DMS53 treated with DMSO at 0.1 percent for 48 hours (cell line): ENCODE data around the gene SLC22A1.
"Not testable (repeated sequence)": the region's sequence is repeated elsewhere in the genome, so short reads cannot be mapped to it uniquely, and the experiment has no call there.

ENCODE experiments used
- DNase-seq: peaks from one replicate; lab custom pipeline; 2025; ENCODE audit not compliant: unreplicated experiment; lab: John Stamatoyannopoulos, UW

SLC22A1 gene

GRCh38 chr6:160093061-160093460, 28.6 kb upstream of the SLC22A1 start:
- DNase-seq = no peak

- DNase-seq = no peak
Observed at GRCh38 chr6:160093946-160094345, 27.7 kb upstream of the SLC22A1 start.

- no peak for DNase-seq
Observed at GRCh38 chr6:160095146-160095845, 26.3 kb upstream of the SLC22A1 start.

GRCh38 chr6:160101277-160102205, 20.1 kb upstream of the SLC22A1 start:
- no peak for DNase-seq

- no peak for DNase-seq
Observed at GRCh38 chr6:160102399-160102798, 19.2 kb upstream of the SLC22A1 start.

- no peak for DNase-seq
Observed at GRCh38 chr6:160102956-160103824, 18.4 kb upstream of the SLC22A1 start.

- DNase-seq = no peak
Observed at GRCh38 chr6:160103825-160104100, 17.9 kb upstream of the SLC22A1 start.

- no peak for DNase-seq
Observed at GRCh38 chr6:160104821-160105517, 16.6 kb upstream of the SLC22A1 start.

GRCh38 chr6:160106010-160106409, 15.6 kb upstream of the SLC22A1 start:
- DNase-seq = no peak

GRCh38 chr6:160106701-160107100, 14.9 kb upstream of the SLC22A1 start:
- DNase-seq = no peak

- DNase-seq = no peak
Observed at GRCh38 chr6:160108077-160108476, 13.5 kb upstream of the SLC22A1 start.

- no peak for DNase-seq
Observed at GRCh38 chr6:160110586-160111123, 11.0 kb upstream of the SLC22A1 start.

- DNase-seq = no peak
Observed at GRCh38 chr6:160111806-160112205, 9.8 kb upstream of the SLC22A1 start.

- no peak for DNase-seq
Observed at GRCh38 chr6:160112628-160113299, 8.9 kb upstream of the SLC22A1 start.

GRCh38 chr6:160114536-160114935, 7.1 kb upstream of the SLC22A1 start:
- not testable (repeated sequence) for DNase-seq

GRCh38 chr6:160115421-160115820, 6.2 kb upstream of the SLC22A1 start:
- DNase-seq = no peak

GRCh38 chr6:160116411-160116810, 5.2 kb upstream of the SLC22A1 start:
- DNase-seq = no peak

GRCh38 chr6:160117137-160117536, 4.5 kb upstream of the SLC22A1 start:
- DNase-seq = no peak

GRCh38 chr6:160118620-160119229, 2.9 kb upstream of the SLC22A1 start:
- no peak for DNase-seq

GRCh38 chr6:160120087-160120486, 1.5 kb upstream of the SLC22A1 start:
- no peak for DNase-seq
